ENCODE results near the gene MSH5.
A peak's percentile ranks its signal among the peaks of the same experiment; 100 is the strongest.

The MSH5 gene

DNA sequence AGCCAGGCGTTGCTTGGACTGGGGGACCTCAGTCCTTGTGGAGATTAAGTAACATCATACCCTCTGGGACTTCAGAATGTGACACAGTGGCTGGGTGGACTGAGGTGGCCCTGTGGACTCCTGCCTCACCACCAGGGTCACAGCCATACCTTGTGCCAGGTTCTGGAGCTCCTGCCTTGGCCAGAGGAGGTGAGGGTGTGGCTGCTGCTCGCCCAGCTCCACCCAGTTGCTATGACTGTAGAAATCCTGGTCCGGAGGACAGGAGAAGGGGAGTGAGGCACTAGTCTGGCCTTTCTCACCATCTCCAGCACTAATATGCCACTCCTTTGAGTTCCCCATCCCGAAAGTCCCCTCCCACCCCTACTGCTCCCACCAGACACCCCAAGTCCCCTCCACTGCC, 35.4 kb downstream of the MSH5 start:
- Histone ChIP-seq H3K79me2 (ENCODE audit: control insufficient read depth, insufficient read depth, low read length) (no peaks in the 10 kb centered on the region), H3K36me3 (ENCODE audit: control insufficient read depth, insufficient read depth, low read length) (peaks cover 4% of the 10 kb centered on the region), H3K18ac (ENCODE audit: low read length) (no peak overlapping the region), H3K56ac (ENCODE audit: low read length) (no peak overlapping the region), H3K27ac (ENCODE audit: low read depth, low read length) (no peak overlapping the region), H2AK5ac (ENCODE audit: low read length) (no peak overlapping the region), H3K9ac (ENCODE audit: low read length) (no peak overlapping the region), H3K27me3 (ENCODE audit: insufficient read depth, low read length, poor library complexity) (no peaks in the 10 kb centered on the region), H4K8ac (ENCODE audit: low read depth, low read length) (no peak overlapping the region), H3K4ac (ENCODE audit: low read depth, low read length) (no peak overlapping the region), H3K4me1 (ENCODE audit: control insufficient read depth, low read depth, low read length) (no peaks in the 10 kb centered on the region), H3K4me3 (ENCODE audit: low read length) (no peak overlapping the region), H3K23ac (ENCODE audit: low read length) (no peak overlapping the region), H2BK120ac (ENCODE audit: low read depth, low read length) (no peak overlapping the region), H4K5ac (ENCODE audit: low read length) (no peak overlapping the region), H2BK5ac (ENCODE audit: low read length) (no peak overlapping the region), H3K79me1 (ENCODE audit: low read length) (no peaks in the 10 kb centered on the region), H2BK15ac (replicated peaks; ENCODE audit: low read depth) (no peak overlapping the region), H3K4me2 (ENCODE audit: low read length) (no peak overlapping the region)
- no CpG with 5 or more reads among the region's 4 CpGs for WGBS (ENCODE audit: extremely low coverage, insufficient coverage, low lambda C conversion rate)
- DNase-seq = no peak

- Histone ChIP-seq H3K79me1 (ENCODE audit: low read length) (no peaks in the 10 kb centered on the region), H3K4ac (ENCODE audit: low read depth, low read length) (no peak overlapping the region), H2BK15ac (replicated peaks; ENCODE audit: low read depth) (no peak overlapping the region), H3K36me3 (ENCODE audit: control insufficient read depth, insufficient read depth, low read length) (peaks cover 5% of the 10 kb centered on the region), H3K9ac (ENCODE audit: low read length) (no peak overlapping the region), H3K56ac (ENCODE audit: low read length) (no peak overlapping the region), H2BK120ac (ENCODE audit: low read depth, low read length) (no peak overlapping the region), H3K4me1 (ENCODE audit: control insufficient read depth, low read depth, low read length) (no peaks in the 10 kb centered on the region), H3K27ac (ENCODE audit: low read depth, low read length) (no peak overlapping the region), H3K27me3 (ENCODE audit: insufficient read depth, low read length, poor library complexity) (no peaks in the 10 kb centered on the region), H4K8ac (ENCODE audit: low read depth, low read length) (no peak overlapping the region), H3K4me2 (ENCODE audit: low read length) (no peak overlapping the region), H3K18ac (ENCODE audit: low read length) (no peak overlapping the region), H3K4me3 (ENCODE audit: low read length) (no peak overlapping the region), H2BK5ac (ENCODE audit: low read length) (no peak overlapping the region), H4K5ac (ENCODE audit: low read length) (no peak overlapping the region), H3K79me2 (ENCODE audit: control insufficient read depth, insufficient read depth, low read length) (no peaks in the 10 kb centered on the region), H3K23ac (ENCODE audit: low read length) (no peak overlapping the region), H2AK5ac (ENCODE audit: low read length) (no peak overlapping the region)
- no CpG with 5 or more reads among the region's 32 CpGs for WGBS (ENCODE audit: extremely low coverage, insufficient coverage, low lambda C conversion rate)
- DNase-seq = no peak
These were observed 36.1 kb downstream of the MSH5 start for GRCh38 chr6:31775633-31776484.

DNA sequence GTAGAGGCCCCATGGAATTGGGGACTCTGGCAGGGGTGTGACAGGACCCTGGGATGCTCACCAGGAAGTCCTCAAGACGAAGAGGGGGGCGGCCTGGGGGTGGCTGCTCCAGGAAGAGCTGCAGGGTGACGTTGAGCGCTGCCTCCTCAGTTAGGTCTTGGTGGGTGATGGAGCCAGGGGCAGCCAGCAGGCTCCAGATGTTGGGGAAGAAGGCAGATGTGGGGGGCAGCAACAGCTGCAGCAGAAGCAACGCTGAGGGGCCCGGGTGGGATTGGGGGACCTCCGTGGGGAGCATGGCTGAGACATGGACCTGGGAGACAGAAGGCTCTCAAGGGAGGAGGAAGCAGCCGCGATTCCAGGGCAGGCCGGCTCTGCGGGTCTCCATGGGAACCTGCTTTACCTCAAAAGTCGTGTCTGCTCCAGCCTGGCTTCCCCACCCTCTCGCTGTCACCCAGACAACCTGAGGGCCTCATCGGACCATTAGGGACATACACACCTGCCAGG, 36.7 kb downstream of the MSH5 start:
- Histone ChIP-seq H3K27ac (ENCODE audit: low read depth, low read length) (no peak overlapping the region), H4K8ac (ENCODE audit: low read depth, low read length) (no peak overlapping the region), H3K23ac (ENCODE audit: low read length) (no peak overlapping the region)

DNA sequence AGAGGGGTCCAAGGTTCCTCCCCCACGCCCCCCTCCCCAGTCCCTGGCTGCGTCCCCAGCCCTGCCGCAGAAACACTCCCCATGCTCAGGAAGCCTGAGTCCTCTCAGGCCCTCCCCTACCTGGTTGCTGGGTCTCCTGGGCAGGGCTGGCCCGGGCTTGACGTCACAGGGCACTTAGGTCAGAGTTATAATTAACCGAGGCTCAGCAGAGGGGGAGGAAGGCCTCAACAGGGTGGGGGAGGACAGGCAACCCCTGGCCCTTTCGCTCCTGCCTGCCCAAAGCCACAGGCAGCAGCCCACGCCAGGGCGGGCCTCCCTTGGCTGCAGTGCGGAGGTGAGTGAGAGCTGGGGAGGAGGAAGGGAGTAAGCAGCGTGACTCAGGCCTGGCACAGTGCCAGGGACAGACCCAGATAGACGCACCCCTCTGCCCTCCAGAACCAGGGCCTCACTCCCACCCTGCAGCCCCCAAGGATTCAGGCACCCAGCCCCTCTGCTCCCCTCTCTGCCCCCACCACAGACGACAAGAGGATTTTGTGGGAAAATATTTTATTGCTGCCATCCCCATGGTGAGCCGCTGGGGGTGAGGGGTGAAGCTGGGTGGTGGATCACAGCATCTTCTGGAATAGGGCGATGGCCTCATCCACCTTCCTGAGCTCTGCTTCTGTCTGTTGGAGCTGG, 37.3 kb downstream of the MSH5 start, which contains the start of gene VWA7:
VWA7 (minus strand) TSS at position 340 of the 678 bp plus-strand sequence. CDS start 549 bp downstream, outside the sequence.
- no peak within 1 kb of the TSS for H3K18ac ChIP-seq (ENCODE audit: low read length)
- no peak within 1 kb of the TSS for H2AK5ac ChIP-seq (ENCODE audit: low read length)
- no peaks in the 10 kb centered on the region for H3K79me1 ChIP-seq (ENCODE audit: low read length)
- H2BK5ac ChIP-seq (ENCODE audit: low read length) = no peak within 1 kb of the TSS
- H3K4me3 ChIP-seq (ENCODE audit: low read length) = no peak within 1 kb of the TSS
- H3K27me3 ChIP-seq (ENCODE audit: insufficient read depth, low read length, poor library complexity) = no peaks in the 10 kb centered on the region
- no peaks in the 10 kb centered on the region for H3K4me1 ChIP-seq (ENCODE audit: control insufficient read depth, low read depth, low read length)
- H3K9ac ChIP-seq (ENCODE audit: low read length) = peak within 1 kb of the TSS; percentile 32
- no peak within 1 kb of the TSS for H3K27ac ChIP-seq (ENCODE audit: low read depth, low read length)
- no peak within 1 kb of the TSS for H3K23ac ChIP-seq (ENCODE audit: low read length)
- peak; percentile 60 for DNase-seq
- H3K79me2 ChIP-seq (ENCODE audit: control insufficient read depth, insufficient read depth, low read length) = no peaks in the 10 kb centered on the region
- peak within 1 kb of the TSS; percentile 60 for H3K56ac ChIP-seq (ENCODE audit: low read length)
- no peak within 1 kb of the TSS for H3K4me2 ChIP-seq (ENCODE audit: low read length)
- H3K36me3 ChIP-seq (ENCODE audit: control insufficient read depth, insufficient read depth, low read length) = peaks cover 10% of the 10 kb centered on the region
- no peak within 1 kb of the TSS for H3K4ac ChIP-seq (ENCODE audit: low read depth, low read length)
- H2BK120ac ChIP-seq (ENCODE audit: low read depth, low read length) = no peak within 1 kb of the TSS
- WGBS (ENCODE audit: extremely low coverage, insufficient coverage, low lambda C conversion rate) = no CpG with 5 or more reads among the region's 15 CpGs
- H4K5ac ChIP-seq (ENCODE audit: low read length) = no peak within 1 kb of the TSS
- no peak within 1 kb of the TSS for H4K8ac ChIP-seq (ENCODE audit: low read depth, low read length)
- H2BK15ac ChIP-seq (replicated peaks; ENCODE audit: low read depth) = no peak within 1 kb of the TSS

More for the DNA sequence above, 36.7 kb downstream of the MSH5 start:
- no peak overlapping the region for H3K9ac ChIP-seq (ENCODE audit: low read length)
- H3K36me3 ChIP-seq (ENCODE audit: control insufficient read depth, insufficient read depth, low read length) = peaks cover 6% of the 10 kb centered on the region
- no peak overlapping the region for H3K18ac ChIP-seq (ENCODE audit: low read length)
- H2AK5ac ChIP-seq (ENCODE audit: low read length) = no peak overlapping the region
- no peaks in the 10 kb centered on the region for H3K27me3 ChIP-seq (ENCODE audit: insufficient read depth, low read length, poor library complexity)
- no peak overlapping the region for H4K5ac ChIP-seq (ENCODE audit: low read length)
- H2BK120ac ChIP-seq (ENCODE audit: low read depth, low read length) = no peak overlapping the region
- no peaks in the 10 kb centered on the region for H3K79me2 ChIP-seq (ENCODE audit: control insufficient read depth, insufficient read depth, low read length)
- H3K4me2 ChIP-seq (ENCODE audit: low read length) = no peak overlapping the region
- no peak overlapping the region for H3K56ac ChIP-seq (ENCODE audit: low read length)
- H3K4ac ChIP-seq (ENCODE audit: low read depth, low read length) = no peak overlapping the region
- H3K4me1 ChIP-seq (ENCODE audit: control insufficient read depth, low read depth, low read length) = no peaks in the 10 kb centered on the region
- no peak overlapping the region for H2BK5ac ChIP-seq (ENCODE audit: low read length)
- no peaks in the 10 kb centered on the region for H3K79me1 ChIP-seq (ENCODE audit: low read length)
- no peak for DNase-seq
- WGBS (ENCODE audit: extremely low coverage, insufficient coverage, low lambda C conversion rate) = no CpG with 5 or more reads among the region's 14 CpGs
- H3K4me3 ChIP-seq (ENCODE audit: low read length) = no peak overlapping the region
- H2BK15ac ChIP-seq (replicated peaks; ENCODE audit: low read depth) = no peak overlapping the region

DNA sequence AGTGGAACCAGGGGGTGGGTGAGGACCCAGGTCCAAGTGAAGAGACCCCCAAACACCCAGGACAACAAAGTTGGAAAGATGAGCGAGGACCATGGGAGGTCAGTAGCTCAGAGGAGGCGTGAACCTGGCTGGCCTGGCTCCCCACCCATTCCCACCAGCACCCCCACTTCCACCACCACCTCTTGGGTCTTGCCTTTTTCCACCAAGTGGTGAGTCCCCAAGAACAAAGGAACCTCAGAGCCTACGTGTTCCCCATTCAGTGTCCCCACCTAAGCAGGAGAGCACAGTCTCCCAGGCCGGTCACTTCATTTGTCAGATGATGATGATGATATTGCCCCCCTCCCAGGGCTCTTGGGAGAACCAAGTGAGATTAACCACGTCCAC, 37.9 kb downstream of the MSH5 start:
- no peak overlapping the region for H2AK5ac ChIP-seq (ENCODE audit: low read length)
- H3K56ac ChIP-seq (ENCODE audit: low read length) = no peak overlapping the region
- no peaks in the 10 kb centered on the region for H3K27me3 ChIP-seq (ENCODE audit: insufficient read depth, low read length, poor library complexity)
- H4K8ac ChIP-seq (ENCODE audit: low read depth, low read length) = no peak overlapping the region
- H3K18ac ChIP-seq (ENCODE audit: low read length) = no peak overlapping the region
- H3K9ac ChIP-seq (ENCODE audit: low read length) = no peak overlapping the region
- H3K4me2 ChIP-seq (ENCODE audit: low read length) = no peak overlapping the region
- no CpG with 5 or more reads among the region's 5 CpGs for WGBS (ENCODE audit: extremely low coverage, insufficient coverage, low lambda C conversion rate)
- DNase-seq = no peak
- H3K79me1 ChIP-seq (ENCODE audit: low read length) = no peaks in the 10 kb centered on the region
- H2BK15ac ChIP-seq (replicated peaks; ENCODE audit: low read depth) = no peak overlapping the region
- H2BK120ac ChIP-seq (ENCODE audit: low read depth, low read length) = no peak overlapping the region
- H3K23ac ChIP-seq (ENCODE audit: low read length) = no peak overlapping the region
- H3K4me1 ChIP-seq (ENCODE audit: control insufficient read depth, low read depth, low read length) = no peaks in the 10 kb centered on the region
- no peaks in the 10 kb centered on the region for H3K79me2 ChIP-seq (ENCODE audit: control insufficient read depth, insufficient read depth, low read length)
- peaks cover 11% of the 10 kb centered on the region for H3K36me3 ChIP-seq (ENCODE audit: control insufficient read depth, insufficient read depth, low read length)
- H2BK5ac ChIP-seq (ENCODE audit: low read length) = no peak overlapping the region
- no peak overlapping the region for H3K4me3 ChIP-seq (ENCODE audit: low read length)
- H3K4ac ChIP-seq (ENCODE audit: low read depth, low read length) = no peak overlapping the region
- H3K27ac ChIP-seq (ENCODE audit: low read depth, low read length) = no peak overlapping the region
- no peak overlapping the region for H4K5ac ChIP-seq (ENCODE audit: low read length)
